IMR-90 (cell line): ENCODE measurements around the gene NTM. TPM values are rescaled to one million over a fixed set of nuclear protein-coding genes. Genes with fewer than 3 reads are reported as not detected.

ENCODE experiments used
- ATAC-seq: fragments of 200-7000 bp; cut with Tn5 transposase; 2 replicates; pipeline ENCODE4 v1.9.1; 2020; ENCODE audit warnings: low read depth, mild to moderate bottlenecking, moderate library complexity
- BruUV-seq: library from RNA; stranded (reverse); fragments of 400-500 nt; replicated peaks from 2 replicates; lab custom pipeline; 2021; lab: Mats Ljungman, UMichigan
- CTCF ChIA-PET: fragments of 300-600 bp; formaldehyde crosslinking; extraction: SDS; loops from one replicate; lab custom pipeline; 2021; ENCODE audit warnings: antibody characterized with exemption; lab: Yijun Ruan, JAX
- POLR2A ChIA-PET: fragments of 300-600 bp; sonication (Branson Sonifier 250); formaldehyde crosslinking; loops from one replicate; lab custom pipeline; 2022; ENCODE audit warnings: antibody characterized with exemption; ENCODE audit not compliant: unreplicated experiment; lab: Charles Lee
- DNase-seq: peaks from one replicate; pipeline ENCODE4 v3.0.0; 2013
- H2AFZ ChIP-seq: replicated peaks from 2 replicates; pipeline ENCODE3; 2013; ENCODE audit warnings: low read length, mild to moderate bottlenecking; ENCODE audit not compliant: poor library complexity
- H2AK5ac ChIP-seq: 2 replicates; pipeline ENCODE4 v1.6.1; 2013; ENCODE audit warnings: low read depth, low read length, inconsistent platforms
- H2AK9ac ChIP-seq: replicated peaks from 2 replicates; pipeline ENCODE3; 2013; ENCODE audit warnings: mild to moderate bottlenecking, low read depth, low read length, moderate library complexity; ENCODE audit not compliant: poor library complexity
- H2BK120ac ChIP-seq: 2 replicates; pipeline ENCODE4 v1.6.1; 2013; ENCODE audit warnings: low read depth, low read length, inconsistent platforms
- H2BK15ac ChIP-seq: 3 replicates; pipeline ENCODE4 v1.6.1; 2013; ENCODE audit warnings: low read depth, low read length, inconsistent platforms
- H2BK20ac ChIP-seq: 2 replicates; pipeline ENCODE4 v1.6.1; 2013; ENCODE audit warnings: low read depth, mild to moderate bottlenecking, inconsistent platforms, low read length, moderate library complexity
- H2BK5ac ChIP-seq: 2 replicates; pipeline ENCODE4 v1.6.1; 2013; ENCODE audit warnings: mild to moderate bottlenecking, low read depth, low read length, inconsistent platforms; ENCODE audit not compliant: poor library complexity, severe bottlenecking
- H3K14ac ChIP-seq: replicated peaks from 2 replicates; pipeline ENCODE4 v1.6.1; 2013; ENCODE audit warnings: low read depth, low read length, inconsistent platforms
- H3K18ac ChIP-seq: 2 replicates; pipeline ENCODE4 v1.6.1; 2013; ENCODE audit warnings: low read depth, low read length, control low read depth
- H3K23ac ChIP-seq: 2 replicates; pipeline ENCODE4 v1.6.1; 2013; ENCODE audit warnings: low read depth, low read length, inconsistent platforms
- H3K27ac ChIP-seq: 2 replicates; pipeline ENCODE4 v1.5.1; 2013; ENCODE audit warnings: mild to moderate bottlenecking, control low read depth, low read length; ENCODE audit not compliant: insufficient read depth
- H3K27me3 ChIP-seq: 2 replicates; pipeline ENCODE4 v1.6.1; 2013; ENCODE audit warnings: low read length; ENCODE audit not compliant: control insufficient read depth, insufficient read depth
- H3K36me3 ChIP-seq: 2 replicates; pipeline ENCODE4 v1.6.1; 2013; ENCODE audit warnings: low read length, mixed read lengths; ENCODE audit not compliant: control insufficient read depth, insufficient read depth
- H3K4ac ChIP-seq: 2 replicates; pipeline ENCODE4 v1.6.1; 2013; ENCODE audit warnings: low read depth, low read length, inconsistent platforms
- H3K4me1 ChIP-seq: 2 replicates; pipeline ENCODE4 v1.6.1; 2013; ENCODE audit warnings: low read length, mixed read lengths; ENCODE audit not compliant: control insufficient read depth, insufficient read depth
- H3K4me2 ChIP-seq: 2 replicates; pipeline ENCODE4 v1.6.1; 2013; ENCODE audit warnings: low read depth, mild to moderate bottlenecking, control low read depth, low read length, moderate library complexity
- H3K4me3 ChIP-seq: 2 replicates; pipeline ENCODE4 v1.5.1; 2013; ENCODE audit warnings: low read depth, mild to moderate bottlenecking, control low read depth, low read length, moderate library complexity; ENCODE audit not compliant: insufficient read depth
- H3K56ac ChIP-seq: 2 replicates; pipeline ENCODE4 v1.6.1; 2013; ENCODE audit warnings: low read length, inconsistent platforms; ENCODE audit not compliant: insufficient read depth; ENCODE audit errors: extremely low read depth
- H3K79me1 ChIP-seq, 2 experiments: 2 replicates each; pipeline ENCODE4 v1.6.1; 2013; ENCODE audit warnings: low read length in 2 of 2, inconsistent platforms in 1 of 2, low read depth in 1 of 2
- H3K9ac ChIP-seq: 2 replicates; pipeline ENCODE4 v1.6.1; 2013; ENCODE audit warnings: low read depth, low read length, control low read depth
- H3K9me1 ChIP-seq: 2 replicates; pipeline ENCODE4 v1.6.1; 2013; ENCODE audit warnings: low read length, inconsistent platforms; ENCODE audit not compliant: insufficient read depth
- H3K9me3 ChIP-seq: 2 replicates; pipeline ENCODE4 v1.6.1; 2013; ENCODE audit warnings: low read length; ENCODE audit not compliant: control insufficient read depth, insufficient read depth
- H4K20me1 ChIP-seq: 2 replicates; pipeline ENCODE4 v1.6.1; 2013; ENCODE audit warnings: low read length, inconsistent platforms; ENCODE audit not compliant: insufficient read depth
- H4K5ac ChIP-seq: 2 replicates; pipeline ENCODE4 v1.6.1; 2013; ENCODE audit warnings: mild to moderate bottlenecking, low read depth, low read length, control low read depth
- H4K8ac ChIP-seq, 2 experiments: 2 replicates each; pipeline ENCODE4 v1.6.1; 2013; ENCODE audit warnings: low read depth in 2 of 2, low read length in 2 of 2, control low read depth in 1 of 2, inconsistent platforms in 1 of 2
- H4K91ac ChIP-seq: 2 replicates; pipeline ENCODE4 v1.6.1; 2013; ENCODE audit warnings: low read depth, low read length, inconsistent platforms; ENCODE audit not compliant: insufficient read depth
- BHLHE40 ChIP-seq: fragments of 150-350 bp; IDR thresholded peaks from 2 replicates; pipeline ENCODE4 v1.6.1; 2016; ENCODE audit warnings: mild to moderate bottlenecking, low read depth, low read length
- CEBPB ChIP-seq: IDR thresholded peaks from 2 replicates; pipeline ENCODE4 v1.6.1; 2012; ENCODE audit warnings: low read depth, low read length, improper control_type of control experiment
- CHD1 ChIP-seq: IDR thresholded peaks from 2 replicates; pipeline ENCODE4 v1.6.1; 2012; ENCODE audit warnings: low read depth, low read length, improper control_type of control experiment
- CTCF ChIP-seq: conservative IDR thresholded peaks from 2 replicates; pipeline ENCODE4 v1.5.1; 2012; ENCODE audit warnings: mild to moderate bottlenecking, low read depth, low read length, improper control_type of control experiment
- FOS ChIP-seq: fragments of 150-350 bp; IDR thresholded peaks from 2 replicates; pipeline ENCODE4 v1.6.1; 2016; ENCODE audit warnings: low read depth, low read length
- MAFK ChIP-seq: IDR thresholded peaks from 2 replicates; pipeline ENCODE4 v1.6.1; 2012; ENCODE audit warnings: low read depth, low read length, improper control_type of control experiment
- MAZ ChIP-seq: IDR thresholded peaks from 2 replicates; pipeline ENCODE4 v1.6.1; 2012; ENCODE audit warnings: low read depth, mild to moderate bottlenecking, low read length, improper control_type of control experiment, moderate library complexity, borderline replicate concordance
- MXI1 ChIP-seq: IDR thresholded peaks from 2 replicates; pipeline ENCODE4 v1.6.1; 2012; ENCODE audit warnings: low read depth, mild to moderate bottlenecking, low read length, moderate library complexity, borderline replicate concordance
- NFE2L2 ChIP-seq: fragments of 150-350 bp; IDR thresholded peaks from 2 replicates; pipeline ENCODE4 v1.6.1; 2016; ENCODE audit warnings: low read depth, mild to moderate bottlenecking, low read length
- POLR2A ChIP-seq: IDR thresholded peaks from 2 replicates; pipeline ENCODE4 v1.6.1; 2012; ENCODE audit warnings: mild to moderate bottlenecking, low read depth, low read length
- RCOR1 ChIP-seq: IDR thresholded peaks from 2 replicates; pipeline ENCODE4 v1.6.1; 2012; ENCODE audit warnings: mild to moderate bottlenecking, low read length, improper control_type of control experiment; ENCODE audit not compliant: insufficient replicate concordance
- RFX5 ChIP-seq: IDR thresholded peaks from 2 replicates; pipeline ENCODE4 v1.8.0; 2012; ENCODE audit warnings: low read depth, mild to moderate bottlenecking, low read length, moderate library complexity
- SMC3 ChIP-seq: fragments of 150-350 bp; IDR thresholded peaks from 2 replicates; pipeline ENCODE4 v1.6.1; 2016; ENCODE audit warnings: low read depth, mild to moderate bottlenecking, antibody characterized with exemption, low read length, moderate library complexity
- USF2 ChIP-seq: fragments of 150-350 bp; IDR thresholded peaks from 2 replicates; pipeline ENCODE4 v1.6.1; 2017; ENCODE audit warnings: mild to moderate bottlenecking, antibody characterized with exemption, low read length, low read depth
- WGBS, 2 experiments: methylation state at CpG; one replicate each; pipeline versions ENCODE4 v1.1.5 to v1.1.7; 2013; ENCODE audit warnings: missing lambda C conversion rate in 2 of 2; ENCODE audit not compliant: insufficient read length in 1 of 2; ENCODE audit errors: extremely low coverage in 2 of 2; 5-methylcytosine and 5-hydroxymethylcytosine counted together
- dilution Hi-C: fragments of 300-500 bp; cut with HindIII; formaldehyde crosslinking; loops from one replicate; pipeline ENCODE4 v1.14.3; 2018; ENCODE audit warnings: low sequenced_read_pairs; ENCODE audit not compliant: unreplicated experiment
- in situ Hi-C: fragments of 300-500 bp; cut with MboI; formaldehyde crosslinking; loops from 3 replicates; pipeline ENCODE4 v1.14.3; 2019; ENCODE audit warnings: low sequenced_read_pairs, inconsistent platforms, mixed read lengths
- intact Hi-C: fragments of 100-400 bp; cut with micrococcal nuclease; formaldehyde crosslinking; loops from 2 replicates; pipeline ENCODE4 v1.10.0; 2022
- polyA plus RNA-seq, 3 experiments: library from polyadenylated mRNA; depleted of rRNA; stranded (reverse); fragments of >200 nt; gene quantifications; 2 replicates each; pipeline ENCODE4 v1.2.3, GENCODE V29; 2012; ENCODE audit warnings: low replicate concordance in 1 of 3
- total RNA-seq: library from RNA; depleted of rRNA; stranded (reverse); fragments of >200 nt; gene quantifications from 2 replicates; pipeline ENCODE4 v1.2.3, GENCODE V29; 2012

NTM gene
- total and polyA plus RNA-seq, 2 of the 4 experiments (the other 2 are of a cell fraction) = 19.5 to 25.5 TPM

- Histone ChIP-seq H4K5ac (no peak overlapping the region), H3K56ac (no peak overlapping the region), H3K14ac (no peak overlapping the region; the same call in 1 of the 2 replicates), H3K4ac (peak overlapping the region; percentile 5; the same call in 1 of the 2 replicates), H3K4me1 (no peaks in the 10 kb centered on the region; the same call in 1 of the 2 replicates), H3K9ac (no peak overlapping the region), H3K23ac (no peak overlapping the region), H3K18ac (no peak overlapping the region; the same call in 1 of the 2 replicates), H3K9me3 (no peaks in the 10 kb centered on the region), H3K79me1 (no peaks in the 10 kb centered on the region), H2BK20ac (peak overlapping the region; percentile 69), H2AFZ (no peak overlapping the region), H2BK15ac (no peak overlapping the region; the same call in 2 of the 3 replicates), H2AK9ac (no peak overlapping the region), H3K36me3 (no peaks in the 10 kb centered on the region), H4K91ac (no peak overlapping the region), H3K27me3 (no peaks in the 10 kb centered on the region; the same call in none of the 2 replicates), H3K4me3 (no peak overlapping the region), H3K4me2 (no peak overlapping the region), H4K8ac (peak overlapping the region in 1 of 2 experiments; percentile 9; a peak in 1 of 4 replicates), H4K20me1 (no peaks in the 10 kb centered on the region), H3K9me1 (0 out of 2 replicates have a peak, but pooled peaks cover 4% of the 10 kb centered on the region), H2AK5ac (peak overlapping the region; percentile 49; the same call in 1 of the 2 replicates), H3K27ac (no peak overlapping the region), H2BK5ac (peak overlapping the region; percentile 65), H2BK120ac (peak overlapping the region; percentile 73; the same call in 1 of the 2 replicates)
- WGBS, 2 experiments = 94% methylated on average over 2 of the region's 8 CpGs; no CpG with 5 or more reads in 1 of the 2 experiments
- in situ Hi-C loops = no loop called here
- intact Hi-C loops = no loop called here
- dilution Hi-C loops = no loop called here
- TF ChIP-seq MXI1 = no peak
- TF ChIP-seq RCOR1 = no peak
- TF ChIP-seq BHLHE40 = no peak
- no peak for TF ChIP-seq USF2
- TF ChIP-seq SMC3 = no peak
- TF ChIP-seq MAZ = no peak
- no peak for TF ChIP-seq CEBPB
- TF ChIP-seq CHD1 = no peak
- TF ChIP-seq NFE2L2 = no peak
- TF ChIP-seq POLR2A = no peak
- no peak for TF ChIP-seq FOS
- TF ChIP-seq RFX5 = no peak
- TF ChIP-seq MAFK = no peak
- TF ChIP-seq CTCF = no peak
- ChIA-PET CTCF (interaction anchor here (1.2 to 2.4 kb wide), 2 partner anchors 19 to 36 kb away, joined by 3 to 9 read pairs; no protein-coding TSS in a partner anchor), POLR2A (no interaction called here)
- DNase-seq (no peak), ATAC-seq (no peak)
- no TSS peak for BruUV-seq
These were observed 343.2 kb downstream of the NTM start for GRCh38 chr11:131713529-131714134.
